Body of pancreas (tissue), 4 donors: ENCODE results near the gene SOCS1. TPM values are rescaled to one million over a fixed set of nuclear protein-coding genes. Genes with fewer than 3 reads are reported as not detected.

Source experiments
- ATAC-seq: fragments of 150-250 bp; one replicate; pipeline ENCODE4 v1.9.1; 2016
- DNase-seq, 4 donors: peaks; one replicate each; pipeline ENCODE4 v3.0.0-alpha.2; 2019
- H3K27ac ChIP-seq, 4 donors: fragments of 200-600 bp; sonication (generic); 1 replicate in 3 of 4; 2 replicates in 1 of 4; pipeline versions ENCODE4 v1.5.1 to v1.6.1; 2016 to 2019; ENCODE audit warnings: mild to moderate bottlenecking in 1 of 4, mixed read lengths in 1 of 4, moderate library complexity in 1 of 4
- H3K27me3 ChIP-seq, 2 donors: fragments of 200-600 bp; sonication (generic); one replicate each; pipeline ENCODE4 v1.6.0; 2016; ENCODE audit warnings: mild to moderate bottlenecking in 1 of 2
- H3K36me3 ChIP-seq, 2 donors: fragments of 200-600 bp; sonication (generic); replicated peaks in 1 of 2; 2 replicates each; pipeline ENCODE4 v1.5.1; 2016; ENCODE audit warnings: low read depth in 2 of 2; ENCODE audit not compliant: insufficient read depth in 1 of 2
- H3K4me1 ChIP-seq: fragments of 200-600 bp; sonication (generic); one replicate; pipeline ENCODE4 v1.6.0; 2016
- H3K4me3 ChIP-seq, 2 donors: fragments of 200-600 bp; sonication (generic); 1 replicate in 1 of 2; 2 replicates in 1 of 2; pipeline ENCODE4 v1.5.1; 2016 to 2019
- H3K9me3 ChIP-seq, 3 donors: fragments of 200-600 bp; sonication (generic); 1 replicate in 2 of 3; 2 replicates in 1 of 3; pipeline ENCODE4 v1.5.1; 2016
- POLR2A ChIP-seq, 3 donors: fragments of 450-650 bp; IDR thresholded peaks; one replicate each; pipeline ENCODE4 v1.6.1; 2016; ENCODE audit warnings: antibody characterized with exemption in 3 of 3, mild to moderate bottlenecking in 2 of 3
- WGBS, 2 donors: methylation state at CpG; one replicate each; pipeline ENCODE4 v1.1.5; 2017; 5-methylcytosine and 5-hydroxymethylcytosine counted together
- intact Hi-C: fragments of 100-400 bp; cut with DNase I; formaldehyde crosslinking; loops from one replicate; pipeline ENCODE4 v1.15.1; 2023
- total RNA-seq, 2 donors: library from RNA; depleted of rRNA; stranded (reverse); fragments of >200 nt; gene quantifications; one replicate each; pipeline ENCODE4 v1.1.0, GENCODE V29; 2016
- TF ChIP-seq, protein P1 (sequence below), 7 experiments: fragments of 450-650 bp in 4 of 7; fragments of 200-600 bp in 3 of 7; sonication (generic) in 3 of 7; IDR thresholded peaks; one replicate each; pipeline ENCODE4 v1.5.1; 2016 to 2019; ENCODE audit warnings: antibody characterized with exemption in 7 of 7

The SOCS1 gene
- total RNA-seq, 2 donors from 2014 or later, result 1.0 to 7.9 TPM

DNA sequence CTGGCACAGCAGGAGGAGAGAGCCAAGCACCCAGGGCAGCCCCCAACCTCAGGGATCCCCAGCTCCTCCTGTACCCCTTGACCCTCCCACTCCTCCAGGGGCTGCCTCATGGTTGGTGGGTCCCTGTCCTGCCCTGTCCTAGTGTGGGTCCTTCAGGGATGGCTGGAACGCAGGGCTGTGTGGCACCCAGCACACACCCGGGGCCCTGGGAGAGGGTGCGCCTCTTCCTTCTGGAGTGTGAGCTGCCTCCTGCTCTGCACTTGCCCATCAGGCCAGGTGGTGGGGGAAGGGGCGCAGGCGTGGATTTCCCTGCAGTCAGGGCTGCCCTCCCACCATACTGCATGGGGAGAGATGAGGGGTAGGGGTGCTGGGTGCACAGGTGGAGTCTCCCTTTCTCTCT is 42.6 kb downstream of the SOCS1 start:
- DNase-seq (no peak), ATAC-seq (no peak)
- no peaks in the 10 kb centered on the region for H3K4me1 ChIP-seq
- intact Hi-C loops, result no loop called here
- 67% methylated on average over 5 of the region's 5 CpGs; no CpG with 5 or more reads in 1 of the 2 donors for WGBS, 2 donors
- H3K9me3 ChIP-seq, result peaks cover 0 to 14% (median 0%) of the 10 kb centered on the region in 3 donors
- H3K4me3 ChIP-seq, result no peak overlapping the region
- TF ChIP-seq POLR2A (IDR thresholded peaks at IDR 0.05), result no peak
- TF ChIP-seq, protein P1, sequence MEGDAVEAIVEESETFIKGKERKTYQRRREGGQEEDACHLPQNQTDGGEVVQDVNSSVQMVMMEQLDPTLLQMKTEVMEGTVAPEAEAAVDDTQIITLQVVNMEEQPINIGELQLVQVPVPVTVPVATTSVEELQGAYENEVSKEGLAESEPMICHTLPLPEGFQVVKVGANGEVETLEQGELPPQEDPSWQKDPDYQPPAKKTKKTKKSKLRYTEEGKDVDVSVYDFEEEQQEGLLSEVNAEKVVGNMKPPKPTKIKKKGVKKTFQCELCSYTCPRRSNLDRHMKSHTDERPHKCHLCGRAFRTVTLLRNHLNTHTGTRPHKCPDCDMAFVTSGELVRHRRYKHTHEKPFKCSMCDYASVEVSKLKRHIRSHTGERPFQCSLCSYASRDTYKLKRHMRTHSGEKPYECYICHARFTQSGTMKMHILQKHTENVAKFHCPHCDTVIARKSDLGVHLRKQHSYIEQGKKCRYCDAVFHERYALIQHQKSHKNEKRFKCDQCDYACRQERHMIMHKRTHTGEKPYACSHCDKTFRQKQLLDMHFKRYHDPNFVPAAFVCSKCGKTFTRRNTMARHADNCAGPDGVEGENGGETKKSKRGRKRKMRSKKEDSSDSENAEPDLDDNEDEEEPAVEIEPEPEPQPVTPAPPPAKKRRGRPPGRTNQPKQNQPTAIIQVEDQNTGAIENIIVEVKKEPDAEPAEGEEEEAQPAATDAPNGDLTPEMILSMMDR (IDR thresholded peaks at IDR 0.05), result no peak
- H3K27me3 ChIP-seq, result no peaks in the 10 kb centered on the region
- no peaks in the 10 kb centered on the region for H3K36me3 ChIP-seq
- H3K27ac ChIP-seq, result no peak overlapping the region

DNA sequence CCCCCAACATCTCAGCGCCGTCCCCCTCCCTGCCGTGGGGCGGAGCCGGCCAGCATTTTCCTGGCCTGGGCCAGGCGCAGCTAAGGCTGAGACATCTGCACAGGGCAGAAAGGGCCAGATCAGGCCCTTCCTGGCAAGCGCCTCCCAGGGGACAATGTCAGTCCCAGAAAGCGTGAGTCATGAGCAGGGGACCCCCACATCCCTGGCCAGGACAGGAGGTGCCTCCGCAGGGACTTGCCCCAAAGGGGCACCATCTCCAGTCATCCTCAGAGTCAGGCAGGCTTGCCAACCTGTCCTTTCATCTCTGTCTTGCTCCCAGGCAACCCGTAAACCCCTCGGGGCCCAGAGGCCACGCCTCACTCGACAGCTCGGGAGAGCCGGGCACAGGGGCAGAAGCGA is 43.2 kb downstream of the SOCS1 start:
- 72 to 86% methylated on average over 6 to 16 of the region's 16 CpGs for WGBS, 2 donors
- H3K9me3 ChIP-seq, result peaks cover 0 to 8% (median 0%) of the 10 kb centered on the region in 3 donors
- H3K36me3 ChIP-seq, result no peaks in the 10 kb centered on the region
- intact Hi-C loops, result no loop called here
- no peak for DNase-seq
- peak; percentile 12 for ATAC-seq
- H3K27ac ChIP-seq, result no peak overlapping the region
- no peaks in the 10 kb centered on the region for H3K27me3 ChIP-seq
- no peak overlapping the region for H3K4me3 ChIP-seq
- no peak for TF ChIP-seq POLR2A (IDR thresholded peaks at IDR 0.05)
- TF ChIP-seq, protein P1 (IDR thresholded peaks at IDR 0.05), result no peak
- no peaks in the 10 kb centered on the region for H3K4me1 ChIP-seq

DNA sequence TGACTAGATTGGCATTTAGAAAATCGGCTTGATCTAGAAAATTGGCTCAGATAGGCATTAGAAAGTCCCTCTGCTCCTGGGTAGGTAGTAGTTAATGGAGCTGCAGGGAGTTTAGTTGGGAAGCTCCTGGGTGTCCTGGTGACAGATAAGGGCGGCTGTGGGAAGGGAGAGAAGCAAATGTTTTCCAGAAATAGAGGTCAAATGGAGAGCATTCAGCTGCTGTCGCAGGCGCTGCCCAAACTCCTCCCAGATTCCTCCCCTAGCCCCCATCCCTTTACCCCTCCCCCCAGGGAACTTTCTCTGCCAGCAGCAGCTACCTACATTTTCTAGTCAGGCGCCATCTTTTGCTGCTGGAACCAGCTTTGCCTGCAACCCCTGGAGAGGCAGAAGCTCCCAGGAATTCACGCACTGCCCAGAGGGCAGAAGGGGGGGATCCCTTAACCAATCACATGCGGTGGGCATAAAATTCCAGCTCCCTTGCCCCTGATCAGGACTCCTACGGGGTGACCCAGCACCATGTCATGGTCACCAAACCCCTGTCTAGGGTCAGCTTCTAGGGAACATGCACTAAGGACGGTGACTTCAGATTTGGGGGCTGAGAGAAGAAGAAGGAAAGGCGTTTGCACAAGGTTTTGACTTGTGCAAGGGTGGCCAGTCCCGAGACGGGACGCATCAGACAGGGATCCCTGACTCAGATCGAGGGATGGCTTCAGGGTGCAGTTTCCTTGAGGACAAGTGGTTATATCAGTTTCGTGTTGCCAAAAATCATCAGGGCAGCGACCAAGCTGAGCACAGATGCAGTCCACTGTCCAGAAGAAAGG is 43.8 kb downstream of the SOCS1 start:
- intact Hi-C loops, result no loop called here
- H3K4me1 ChIP-seq, result no peaks in the 10 kb centered on the region
- DNase-seq (no peak), ATAC-seq (peak; percentile 33)
- H3K27me3 ChIP-seq, result no peaks in the 10 kb centered on the region
- H3K27ac ChIP-seq, result no peak overlapping the region
- 57 to 61% methylated on average over 15 of the region's 16 CpGs for WGBS, 2 donors
- TF ChIP-seq, protein P1 (IDR thresholded peaks at IDR 0.05), result no peak
- no peak overlapping the region for H3K4me3 ChIP-seq
- no peaks in the 10 kb centered on the region for H3K36me3 ChIP-seq
- peaks cover 0 to 6% (median 0%) of the 10 kb centered on the region in 3 donors for H3K9me3 ChIP-seq

DNA sequence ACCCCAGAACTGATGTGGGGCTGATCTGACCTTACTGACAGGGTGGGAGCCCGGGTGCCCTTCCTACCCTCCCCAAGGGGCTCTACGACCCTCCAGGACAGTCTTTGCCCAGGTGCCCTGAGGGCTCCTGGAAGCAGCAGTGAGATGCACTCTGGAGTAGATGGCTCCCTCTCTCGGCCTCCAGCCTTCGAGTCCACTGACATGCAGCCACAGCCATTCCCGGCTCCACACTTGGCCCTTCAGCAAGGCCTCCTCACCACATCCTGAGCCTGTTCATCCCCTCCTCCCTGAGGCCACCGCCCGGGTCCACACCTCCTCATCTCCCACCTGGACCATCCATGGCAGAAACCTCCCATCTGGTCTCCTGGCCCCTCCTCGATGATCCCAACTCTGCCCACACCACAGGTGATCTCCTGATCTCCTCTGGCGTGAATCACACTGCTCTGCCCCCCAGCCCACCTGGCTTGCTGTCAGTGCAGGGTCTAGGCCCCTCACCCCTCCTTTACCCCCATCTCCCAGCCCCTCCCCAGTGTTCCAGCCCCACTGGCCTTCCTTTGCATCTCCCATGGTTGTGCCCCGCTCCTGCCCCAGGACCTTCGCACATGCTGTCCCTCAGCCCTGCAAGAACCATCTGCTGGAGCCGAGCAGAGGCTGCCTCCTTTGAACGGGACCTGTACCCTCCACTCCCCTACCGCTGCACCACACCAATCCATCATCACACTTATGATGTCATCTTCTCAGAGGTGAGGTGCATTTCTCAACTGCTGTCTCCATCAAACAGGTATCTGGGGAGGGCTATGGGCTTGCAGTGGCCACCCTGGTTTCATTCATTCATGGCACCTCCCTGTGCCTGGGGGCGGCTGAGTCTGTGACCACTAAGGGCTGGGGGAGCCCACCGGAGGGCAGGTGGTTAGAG is 44.7 kb downstream of the SOCS1 start:
- Histone ChIP-seq H3K27me3 (no peaks in the 10 kb centered on the region), H3K4me1 (peaks cover under 1% of the 10 kb centered on the region), H3K4me3 (no peak overlapping the region), H3K9me3 (peaks cover 0 to 5% (median 0%) of the 10 kb centered on the region in 3 donors), H3K36me3 (no peaks in the 10 kb centered on the region), H3K27ac (no peak overlapping the region)
- intact Hi-C loops, result no loop called here
- ATAC-seq (no peak), DNase-seq (no peak)
- 43 to 45% methylated on average over 16 of the region's 16 CpGs for WGBS, 2 donors
- TF ChIP-seq, protein P1 (IDR thresholded peaks at IDR 0.05), result no peak
- no peak for TF ChIP-seq POLR2A (IDR thresholded peaks at IDR 0.05)
